GM12878 (cell line): Measurements from ENCODE around the gene MTSS2. TPM values are rescaled to one million over a fixed set of nuclear protein-coding genes. Genes with fewer than 3 reads are reported as not detected.

Experiments
- ATAC-seq: fragments of 200-7000 bp; cut with Tn5 transposase; 3 replicates; pipeline ENCODE4 v1.9.1; 2020; ENCODE audit warnings: mild to moderate bottlenecking, moderate library complexity
- BruUV-seq: library from RNA; stranded (reverse); fragments of 400-500 nt; replicated peaks from 2 replicates; lab custom pipeline; 2021; lab: Mats Ljungman, UMichigan
- CTCF ChIA-PET: fragments of 300-600 bp; sonication (Branson Sonifier 250); formaldehyde crosslinking; extraction: SDS; loops from one replicate; lab custom pipeline; 2021; ENCODE audit warnings: inconsistent platforms; lab: Yijun Ruan, JAX
- POLR2A ChIA-PET: fragments of 350-600 bp; formaldehyde crosslinking; extraction: SDS; loops from one replicate; lab custom pipeline; 2021; ENCODE audit warnings: inconsistent platforms; lab: Charles Lee
- RAD21 ChIA-PET: fragments of 300-600 bp; sonication (Branson Sonifier 250); formaldehyde crosslinking; loops from one replicate; lab custom pipeline; 2023; ENCODE audit warnings: antibody characterized with exemption; ENCODE audit not compliant: unreplicated experiment; lab: Charles Lee
- SMC1A ChIA-PET: fragments of 300-600 bp; sonication (Branson Sonifier 250); formaldehyde crosslinking; loops from one replicate; lab custom pipeline; 2023; ENCODE audit not compliant: unreplicated experiment, uncharacterized antibody; lab: Charles Lee
- DNase-seq: peaks from one replicate; pipeline ENCODE4 v3.0.0-alpha.2; 2011; ENCODE audit warnings: low read depth, low spot score
- FAIRE-seq: peaks from 3 replicates; lab custom pipeline; 2011; peaks lifted over from hg19 to GRCh38; lab: Jason Lieb, UNC
- H2AFZ ChIP-seq: 2 replicates; pipeline ENCODE4 v1.6.0; 2011; ENCODE audit warnings: low read depth, low read length, control low read depth; ENCODE audit not compliant: control insufficient read depth
- H3K27ac ChIP-seq: 2 replicates; pipeline ENCODE4 v1.5.1; 2011; ENCODE audit warnings: control low read depth; ENCODE audit not compliant: control insufficient read depth, insufficient read depth
- H3K27me3 ChIP-seq, 2 experiments: replicated peaks in 1 of 2; 2 replicates each; pipeline versions ENCODE4 v1.6.0 to v1.6.1; 2011; ENCODE audit warnings: low read length in 1 of 2; ENCODE audit not compliant: control insufficient read depth in 2 of 2, insufficient read depth in 2 of 2
- H3K36me3 ChIP-seq, 2 experiments: 2 replicates each; pipeline ENCODE4 v1.5.1; 2011; ENCODE audit warnings: low read length in 1 of 2; ENCODE audit not compliant: control insufficient read depth in 2 of 2, insufficient read depth in 2 of 2
- H3K4me1 ChIP-seq: 2 replicates; pipeline ENCODE4 v1.6.1; 2011; ENCODE audit warnings: mild to moderate bottlenecking, low read length, moderate library complexity, mixed read lengths; ENCODE audit not compliant: control insufficient read depth, insufficient read depth
- H3K4me2 ChIP-seq: 2 replicates; pipeline ENCODE4 v1.6.0; 2011; ENCODE audit warnings: control low read depth; ENCODE audit not compliant: control insufficient read depth, insufficient read depth
- H3K4me3 ChIP-seq: fragments of 200-600 bp; sonication (generic); 2 replicates; pipeline ENCODE4 v1.5.1; 2016
- H3K79me2 ChIP-seq: 2 replicates; pipeline ENCODE4 v1.6.0; 2011; ENCODE audit warnings: low read length; ENCODE audit not compliant: control insufficient read depth, insufficient read depth
- H3K9ac ChIP-seq: 2 replicates; pipeline ENCODE4 v1.8.0; 2011; ENCODE audit warnings: low read length, control low read depth, mixed read lengths; ENCODE audit not compliant: control insufficient read depth, insufficient read depth
- H3K9me3 ChIP-seq: replicated peaks from 3 replicates; pipeline ENCODE4 v1.5.1; 2011; ENCODE audit warnings: mild to moderate bottlenecking, low read length; ENCODE audit not compliant: control insufficient read depth, insufficient read depth
- H4K20me1 ChIP-seq: 2 replicates; pipeline ENCODE4 v1.6.0; 2011; ENCODE audit not compliant: control insufficient read depth, insufficient read depth
- BCL3 ChIP-seq: IDR thresholded peaks from 2 replicates; pipeline ENCODE4 v1.6.1; 2011; ENCODE audit warnings: borderline replicate concordance, low read depth, mild to moderate bottlenecking, moderate library complexity, low read length; ENCODE audit not compliant: insufficient read depth, poor library complexity, severe bottlenecking
- BMI1 ChIP-seq: fragments of 450-650 bp; IDR thresholded peaks from 2 replicates; pipeline ENCODE4 v1.6.1; 2016; ENCODE audit warnings: mild to moderate bottlenecking, moderate library complexity, borderline replicate concordance
- CUX1 ChIP-seq: IDR thresholded peaks from 2 replicates; pipeline ENCODE4 v1.6.1; 2012; ENCODE audit warnings: improper control_type of control experiment, low read depth, low read length; ENCODE audit not compliant: insufficient replicate concordance
- HDGF ChIP-seq: fragments of 450-650 bp; IDR thresholded peaks from 2 replicates; pipeline ENCODE4 v1.6.1; 2016; ENCODE audit warnings: antibody characterized with exemption
- MLLT1 ChIP-seq: fragments of 450-650 bp; IDR thresholded peaks from 2 replicates; pipeline ENCODE4 v1.6.1; 2016; ENCODE audit warnings: mild to moderate bottlenecking
- NFXL1 ChIP-seq: fragments of 450-650 bp; IDR thresholded peaks from 2 replicates; pipeline ENCODE4 v1.6.1; 2017; ENCODE audit warnings: antibody characterized with exemption, mild to moderate bottlenecking, borderline replicate concordance
- NR2F1 ChIP-seq: fragments of 450-650 bp; conservative IDR thresholded peaks from 2 replicates; pipeline ENCODE4 v1.6.1; 2017; ENCODE audit warnings: mild to moderate bottlenecking
- PKNOX1 ChIP-seq: fragments of 450-650 bp; IDR thresholded peaks from 2 replicates; pipeline ENCODE4 v1.6.1; 2016; ENCODE audit warnings: mild to moderate bottlenecking
- POU2F2 ChIP-seq: IDR thresholded peaks from 3 replicates; pipeline ENCODE4 v1.6.1; 2011; ENCODE audit warnings: low read depth, mild to moderate bottlenecking, low read length, borderline replicate concordance
- RAD51 ChIP-seq: fragments of 450-650 bp; IDR thresholded peaks from 2 replicates; pipeline ENCODE4 v1.6.1; 2016; ENCODE audit warnings: moderate library complexity, mild to moderate bottlenecking, inconsistent platforms
- RB1 ChIP-seq: fragments of 450-650 bp; formaldehyde crosslinking; IDR thresholded peaks from 2 replicates; pipeline ENCODE4 v1.6.1; 2017; ENCODE audit warnings: mild to moderate bottlenecking, borderline replicate concordance
- RCOR1 ChIP-seq: conservative IDR thresholded peaks from 2 replicates; pipeline ENCODE4 v1.6.1; 2012; ENCODE audit warnings: low read depth, low read length, improper control_type of control experiment
- RUNX3 ChIP-seq: IDR thresholded peaks from 2 replicates; pipeline ENCODE4 v1.6.1; 2012; ENCODE audit warnings: low read length, inconsistent platforms
- SMARCA5 ChIP-seq: fragments of 450-650 bp; IDR thresholded peaks from 2 replicates; pipeline ENCODE4 v1.6.1; 2017; ENCODE audit warnings: mild to moderate bottlenecking
- TCF12 ChIP-seq: IDR thresholded peaks from 2 replicates; pipeline ENCODE4 v1.6.1; 2011; ENCODE audit warnings: low read depth, mild to moderate bottlenecking, low read length
- ZSCAN29 ChIP-seq: fragments of 450-650 bp; IDR thresholded peaks from 2 replicates; pipeline ENCODE4 v1.6.1; 2017; ENCODE audit warnings: mild to moderate bottlenecking, moderate library complexity
- WGBS: methylation state at CpG from one replicate; pipeline ENCODE4 v1.1.6; 2016; ENCODE audit warnings: low lambda C conversion rate; ENCODE audit not compliant: insufficient replicate concordance, insufficient coverage; ENCODE audit errors: missing lambda C conversion rate; 5-methylcytosine and 5-hydroxymethylcytosine counted together
- in situ Hi-C: fragments of 300-500 bp; cut with MboI; formaldehyde crosslinking; loops from 9 replicates; pipeline ENCODE4 v1.14.3; 2018; ENCODE audit warnings: mixed read lengths
- intact Hi-C: fragments of 100-400 bp; cut with micrococcal nuclease; formaldehyde crosslinking; loops from one replicate; pipeline ENCODE4 v1.14.2; 2022; ENCODE audit not compliant: unreplicated experiment
- polyA plus RNA-seq, 11 experiments: library from polyadenylated mRNA; depleted of rRNA in 4 of 11; unstranded in 6 of 11; stranded (reverse) in 5 of 11; fragments of >200 nt; fragmentation: Nextera tagmentation in 4 of 11; fragmentation: Illumina TruSeq in 1 of 11; extraction: Ambion mirVana in 4 of 11; extraction: Trizol in 1 of 11; gene quantifications; 1 replicate in 1 of 11; 2 replicates in 10 of 11; pipeline versions ENCODE4 v1.2.1 to v1.2.3, GENCODE V29; 2011 to 2016; ENCODE audit warnings: inconsistent platforms in 2 of 11, missing spikeins in 2 of 11, low read depth in 1 of 11
- total RNA-seq, 4 experiments: library from RNA; depleted of rRNA in 3 of 4; stranded (reverse); fragments of >200 nt in 3 of 4; fragmentation: Illumina TruSeq in 1 of 4; extraction: Trizol in 1 of 4; gene quantifications; 2 replicates each; pipeline versions ENCODE4 v1.2.1 to v1.2.3, GENCODE V29; 2013 to 2021

The MTSS2 gene
- total and polyA plus RNA-seq, 10 of the 15 experiments (the other 5 are each of a cell fraction or from before 2014, with no cell fraction given) = under 0.01 to 0.51 (median 0.14) TPM; not detected in 4

GRCh38 chr16:70692873-70693671 lies 7.2 kb upstream of the MTSS2 start:
- in situ Hi-C loops (no loop called here), intact Hi-C loops (no loop called here)
- 87% methylated on average over 28 of the region's 29 CpGs for WGBS
- no peaks in the 10 kb centered on the region for H3K9me3 ChIP-seq
- no peak overlapping the region for H3K4me3 ChIP-seq
- H3K79me2 ChIP-seq = no peaks in the 10 kb centered on the region
- no peak overlapping the region for H2AFZ ChIP-seq
- ChIA-PET SMC1A (no interaction called here), RAD21 (no interaction called here), POLR2A (no interaction called here), CTCF (no interaction called here)
- no peaks in the 10 kb centered on the region for H4K20me1 ChIP-seq
- no peak overlapping the region for H3K27ac ChIP-seq
- H3K4me1 ChIP-seq = no peaks in the 10 kb centered on the region
- FAIRE-seq = no peak
- BruUV-seq = no TSS peak
- H3K4me2 ChIP-seq = no peak overlapping the region
- H3K36me3 ChIP-seq = peaks cover 0 to 2% of the 10 kb centered on the region in 2 experiments; a peak in 2 of 4 replicates
- no peak for DNase-seq
- ATAC-seq = no peak
- no peak overlapping the region for H3K9ac ChIP-seq
- no peaks in the 10 kb centered on the region for H3K27me3 ChIP-seq
- TF ChIP-seq ZSCAN29 (no peak), BCL3 (no peak), PKNOX1 (no peak), RB1 (no peak), BMI1 (no peak), MLLT1 (no peak), CUX1 (no peak), TCF12 (no peak), POU2F2 (no peak), RCOR1 (no peak), NFXL1 (no peak), HDGF (no peak), NR2F1 (no peak), SMARCA5 (no peak), RUNX3 (no peak), RAD51 (no peak)
